Lower leg skin (tissue), 4 donors: ENCODE measurements around the gene GNS. TPM values are rescaled to one million over a fixed set of nuclear protein-coding genes. Genes with fewer than 3 reads are reported as not detected.

Experiments used
- DNase-seq, 2 donors: peaks; one replicate each; pipeline ENCODE4 v3.0.0-alpha.2; 2019; ENCODE audit warnings: low spot score in 2 of 2
- H3K4me3 ChIP-seq: fragments of 200-600 bp; sonication (generic); 2 replicates; pipeline ENCODE4 v1.5.1; 2017; ENCODE audit warnings: mild to moderate bottlenecking, low read depth; ENCODE audit not compliant: poor library complexity, severe bottlenecking
- POLR2A ChIP-seq, 2 donors: fragments of 450-650 bp; IDR thresholded peaks; one replicate each; pipeline ENCODE4 v1.6.1; 2016 to 2017; ENCODE audit warnings: antibody characterized with exemption in 2 of 2, mild to moderate bottlenecking in 1 of 2, moderate library complexity in 1 of 2
- WGBS, 2 donors: methylation state at CpG; one replicate each; pipeline ENCODE4 v1.1.5; 2018; 5-methylcytosine and 5-hydroxymethylcytosine counted together
- intact Hi-C: fragments of 100-400 bp; cut with DNase I; formaldehyde crosslinking; loops from one replicate; pipeline ENCODE4 v1.15.0; 2023; ENCODE audit warnings: low total_unique reads
- total RNA-seq, 4 donors: library from RNA; depleted of rRNA; stranded (reverse); fragments of >200 nt; gene quantifications; one replicate each; pipeline ENCODE4 v1.1.0, GENCODE V29; 2016
- TF ChIP-seq, protein P1 (sequence below), 3 donors: fragments of 450-650 bp; IDR thresholded peaks; one replicate each; pipeline ENCODE4 v1.5.1; 2016; ENCODE audit warnings: antibody characterized with exemption in 3 of 3, mild to moderate bottlenecking in 3 of 3, moderate library complexity in 2 of 3

GNS gene
- total RNA-seq, 4 donors from 2014 or later = 42.6 to 64.1 (median 50.1) TPM

DNA sequence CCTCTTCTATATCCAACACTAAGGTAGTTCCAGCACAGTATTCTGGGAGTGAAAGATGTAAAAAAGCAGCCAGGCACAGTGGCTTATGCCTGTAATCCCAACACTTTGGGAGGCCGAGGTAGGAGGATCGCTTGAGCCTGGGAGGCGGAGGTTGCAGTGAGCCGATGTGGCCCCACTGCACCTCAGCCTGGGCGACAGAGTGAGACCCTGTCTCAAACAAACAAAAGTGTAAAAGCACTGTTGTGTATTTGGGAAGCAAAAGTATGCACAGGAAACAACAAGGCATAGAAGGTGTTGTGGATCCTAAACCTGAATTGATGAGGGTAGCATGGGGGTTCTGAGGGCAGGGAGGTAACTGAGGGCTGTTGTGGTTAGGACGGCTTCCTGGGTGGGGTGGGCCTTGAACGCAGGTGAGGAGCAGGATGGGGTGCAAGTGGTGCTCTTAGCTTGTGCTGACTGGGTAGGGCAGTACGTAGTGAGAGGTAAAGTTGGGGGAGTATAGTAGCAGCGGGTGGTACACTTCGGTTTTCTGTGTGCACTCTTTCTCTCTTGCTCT is 84.8 kb downstream of the GNS start:
- TF ChIP-seq, protein P1, sequence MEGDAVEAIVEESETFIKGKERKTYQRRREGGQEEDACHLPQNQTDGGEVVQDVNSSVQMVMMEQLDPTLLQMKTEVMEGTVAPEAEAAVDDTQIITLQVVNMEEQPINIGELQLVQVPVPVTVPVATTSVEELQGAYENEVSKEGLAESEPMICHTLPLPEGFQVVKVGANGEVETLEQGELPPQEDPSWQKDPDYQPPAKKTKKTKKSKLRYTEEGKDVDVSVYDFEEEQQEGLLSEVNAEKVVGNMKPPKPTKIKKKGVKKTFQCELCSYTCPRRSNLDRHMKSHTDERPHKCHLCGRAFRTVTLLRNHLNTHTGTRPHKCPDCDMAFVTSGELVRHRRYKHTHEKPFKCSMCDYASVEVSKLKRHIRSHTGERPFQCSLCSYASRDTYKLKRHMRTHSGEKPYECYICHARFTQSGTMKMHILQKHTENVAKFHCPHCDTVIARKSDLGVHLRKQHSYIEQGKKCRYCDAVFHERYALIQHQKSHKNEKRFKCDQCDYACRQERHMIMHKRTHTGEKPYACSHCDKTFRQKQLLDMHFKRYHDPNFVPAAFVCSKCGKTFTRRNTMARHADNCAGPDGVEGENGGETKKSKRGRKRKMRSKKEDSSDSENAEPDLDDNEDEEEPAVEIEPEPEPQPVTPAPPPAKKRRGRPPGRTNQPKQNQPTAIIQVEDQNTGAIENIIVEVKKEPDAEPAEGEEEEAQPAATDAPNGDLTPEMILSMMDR (IDR thresholded peaks at IDR 0.05) = no peak
- no peak for TF ChIP-seq POLR2A (IDR thresholded peaks at IDR 0.05)
- intact Hi-C loops = no loop called here
- DNase-seq = no peak
- 92 to 93% methylated on average over 10 of the region's 10 CpGs for WGBS, 2 donors
- H3K4me3 ChIP-seq = no peak overlapping the region

DNA sequence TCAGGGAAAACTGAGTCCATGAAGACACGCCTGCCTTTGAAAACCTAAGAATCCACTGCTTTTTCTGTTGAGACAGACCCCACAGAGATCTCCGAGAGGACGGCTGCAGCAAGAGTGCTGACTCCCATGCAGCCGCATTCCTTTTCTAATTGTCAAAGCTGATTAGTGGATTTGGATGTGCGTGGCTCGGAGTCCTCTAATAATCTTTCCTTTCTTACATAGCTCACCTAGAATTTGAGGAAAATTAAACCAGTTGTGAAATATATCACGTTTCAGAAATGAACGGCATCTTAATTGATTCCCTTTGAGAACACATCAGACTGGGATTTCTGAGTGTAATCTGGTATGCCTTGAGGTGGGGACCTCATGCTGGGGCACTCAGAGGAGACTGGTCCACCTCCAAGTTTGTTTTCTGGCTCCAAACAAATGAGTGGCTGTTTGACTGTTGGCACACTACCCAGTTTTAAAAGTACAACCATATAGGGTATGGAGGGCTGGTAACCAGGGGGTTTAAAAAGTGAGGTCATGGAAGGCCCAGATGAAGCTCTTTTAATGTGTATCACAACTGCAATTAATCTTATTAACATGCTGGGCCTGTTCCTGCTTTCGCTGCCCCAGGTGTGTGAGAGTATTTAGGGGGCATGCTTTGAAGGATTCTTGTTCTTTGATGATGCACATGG is 85.6 kb downstream of the GNS start:
- intact Hi-C loops = no loop called here
- TF ChIP-seq, protein P1 (IDR thresholded peaks at IDR 0.05) = no peak
- no peak for TF ChIP-seq POLR2A (IDR thresholded peaks at IDR 0.05)
- no peak for DNase-seq
- 83% methylated on average over 9 of the region's 9 CpGs for WGBS, 2 donors
- no peak overlapping the region for H3K4me3 ChIP-seq

DNA sequence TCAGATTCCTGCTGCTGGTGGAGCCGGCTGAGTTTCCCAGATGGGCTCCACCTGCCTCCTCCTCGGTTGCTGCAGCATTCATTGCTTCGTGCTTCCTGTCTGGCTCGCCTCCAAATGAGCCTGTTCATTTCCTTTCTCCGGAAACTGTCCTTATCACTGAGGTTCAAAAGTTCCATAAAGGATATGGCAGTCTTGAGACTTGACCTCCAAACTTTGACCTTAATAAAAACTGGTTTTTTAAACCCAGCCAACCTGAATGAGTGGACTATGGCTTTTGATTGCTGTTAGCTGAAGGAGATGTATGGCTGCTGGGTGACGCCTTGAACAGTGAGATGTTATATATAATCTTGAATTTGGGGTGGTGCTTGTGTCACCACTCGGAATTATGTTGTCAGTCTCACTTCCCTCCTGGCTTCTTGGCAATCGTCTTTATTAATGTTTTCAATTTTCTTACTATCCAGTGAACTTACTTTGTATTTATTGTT is 86.2 kb downstream of the GNS start:
- 38 to 40% methylated on average over 8 of the region's 8 CpGs for WGBS, 2 donors
- DNase-seq = peak in 1 of 2 donors; percentile 87
- TF ChIP-seq, protein P1 (IDR thresholded peaks at IDR 0.05) = no peak
- TF ChIP-seq POLR2A (IDR thresholded peaks at IDR 0.05) = no peak

DNA sequence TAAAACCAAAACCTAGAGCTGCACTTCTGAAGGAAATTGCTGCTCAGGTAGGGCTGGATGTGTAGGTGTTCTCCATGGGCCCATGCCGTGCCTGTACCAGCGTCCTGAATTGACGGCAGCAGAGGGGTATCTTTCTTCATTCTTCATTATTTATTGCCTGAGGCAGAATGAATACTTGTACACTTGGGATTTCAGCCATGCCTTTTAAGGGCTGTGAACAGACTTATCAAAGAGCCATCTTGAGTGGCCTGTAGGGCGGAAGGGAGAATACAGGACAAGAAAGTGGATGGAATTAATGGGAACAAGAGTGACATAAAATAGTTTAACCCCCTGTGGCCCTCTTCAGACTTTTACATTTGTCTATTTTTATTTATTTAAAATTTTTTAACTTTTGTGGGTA is 87.5 kb downstream of the GNS start:
- DNase-seq = no peak
- TF ChIP-seq, protein P1 (IDR thresholded peaks at IDR 0.05) = no peak
- no peak for TF ChIP-seq POLR2A (IDR thresholded peaks at IDR 0.05)
- intact Hi-C loops = no loop called here
- no peak overlapping the region for H3K4me3 ChIP-seq
- 65 to 69% methylated on average over 4 of the region's 4 CpGs for WGBS, 2 donors

More for the DNA sequence above, 86.2 kb downstream of the GNS start:
- H3K4me3 ChIP-seq = no peak overlapping the region
- intact Hi-C loops = no loop called here

DNA sequence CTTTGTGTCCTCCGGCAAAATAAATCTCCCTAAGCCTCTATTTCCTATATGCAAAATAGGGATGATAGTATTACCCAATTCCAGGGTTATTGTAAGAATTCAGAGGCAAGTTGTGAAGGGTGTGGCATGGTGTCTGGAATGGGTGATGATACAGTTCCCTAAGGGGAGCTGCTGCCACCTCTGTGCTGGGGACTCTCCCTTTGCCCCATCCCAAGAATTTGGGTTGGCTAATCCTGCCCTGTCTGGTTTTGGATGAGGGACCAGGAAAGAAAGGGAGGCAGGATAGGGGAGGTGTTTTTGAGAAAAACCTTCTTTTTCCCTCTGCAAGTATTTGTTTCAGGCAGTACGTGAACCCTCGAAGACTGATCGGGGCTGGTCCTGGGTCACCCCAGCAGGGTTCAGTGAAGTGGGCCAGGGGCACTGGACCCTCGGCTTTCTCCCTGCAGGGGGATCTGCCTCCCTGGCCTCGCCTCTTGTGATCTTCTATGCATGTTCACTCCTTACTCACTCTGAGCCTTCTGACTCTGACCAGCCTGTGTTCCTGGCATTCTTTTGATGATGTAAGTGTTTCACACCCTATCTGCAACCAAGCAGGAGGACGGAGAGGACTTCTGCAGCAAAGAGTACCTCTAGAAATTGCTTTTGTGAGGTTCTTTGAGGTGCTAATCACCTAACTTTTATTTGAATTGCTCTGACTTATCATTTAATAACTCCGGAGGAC is 88.1 kb downstream of the GNS start:
- H3K4me3 ChIP-seq = no peak overlapping the region
- 68 to 70% methylated on average over 8 of the region's 8 CpGs for WGBS, 2 donors
- intact Hi-C loops = no loop called here
- TF ChIP-seq POLR2A (IDR thresholded peaks at IDR 0.05) = no peak
- TF ChIP-seq, protein P1 (IDR thresholded peaks at IDR 0.05) = no peak
- DNase-seq = no peak
